GM12891 (cell line): ENCODE results near the gene STAT4.

Source experiments
- PAX5 ChIP-seq: IDR thresholded peaks from 2 replicates; pipeline ENCODE4 v1.6.1; 2011; ENCODE audit warnings: low read length, moderate library complexity, mild to moderate bottlenecking; ENCODE audit not compliant: insufficient read depth, severe bottlenecking
- POLR2A ChIP-seq: IDR thresholded peaks from 2 replicates; pipeline ENCODE4 v1.6.1; 2011; ENCODE audit warnings: low read depth, low read length, control low read depth
- POLR2AphosphoS5 ChIP-seq: IDR thresholded peaks from 2 replicates; pipeline ENCODE4 v1.6.1; 2011; ENCODE audit warnings: low read depth, low read length, control low read depth
- POU2F2 ChIP-seq: IDR thresholded peaks from 2 replicates; pipeline ENCODE4 v1.6.1; 2011; ENCODE audit warnings: low read depth, mild to moderate bottlenecking, control low read depth, low read length, moderate library complexity
- SPI1 ChIP-seq: IDR thresholded peaks from 2 replicates; pipeline ENCODE4 v1.6.1; 2011; ENCODE audit warnings: low read depth, low read length, control low read depth
- TAF1 ChIP-seq: IDR thresholded peaks from 2 replicates; pipeline ENCODE4 v1.6.1; 2011; ENCODE audit warnings: low read depth, low read length, control low read depth

GRCh38 chr2:191144217-191144616 is 6.6 kb downstream of the STAT4 start:
- TF ChIP-seq TAF1 (no peak), POLR2A (no peak), POLR2AphosphoS5 (no peak), SPI1 (no peak), PAX5 (no peak), POU2F2 (no peak)
